GM12891 (cell line): ENCODE results near the gene LHX4.

Experiments used
- POLR2A ChIP-seq: IDR thresholded peaks from 2 replicates; pipeline ENCODE4 v1.6.1; 2011; ENCODE audit warnings: low read depth, low read length, control low read depth
- POLR2AphosphoS5 ChIP-seq: IDR thresholded peaks from 2 replicates; pipeline ENCODE4 v1.6.1; 2011; ENCODE audit warnings: low read depth, low read length, control low read depth

- TF ChIP-seq POLR2AphosphoS5: no peak
- no peak for TF ChIP-seq POLR2A
Observed at GRCh38 chr1:180190091-180190490, 40.0 kb upstream of the LHX4 start.
